Osteoblast (primary cell): ENCODE results near the gene CLVS2. TPM values are rescaled to one million over a fixed set of nuclear protein-coding genes. Genes with fewer than 3 reads are reported as not detected.

Experiments
- DNase-seq: peaks from one replicate; pipeline ENCODE4 v3.0.0; 2011; ENCODE audit warnings: low spot score, mixed read lengths; ENCODE audit not compliant: insufficient read length; ENCODE audit errors: missing footprints
- H2AFZ ChIP-seq: 2 replicates; pipeline ENCODE4 v1.6.0; 2011; ENCODE audit warnings: mild to moderate bottlenecking, low read length
- H3K27ac ChIP-seq: 2 replicates; pipeline ENCODE4 v1.5.1; 2011; ENCODE audit warnings: mild to moderate bottlenecking, low read depth, low read length, moderate library complexity
- H3K27me3 ChIP-seq: 2 replicates; pipeline ENCODE4 v1.6.0; 2012; ENCODE audit warnings: mild to moderate bottlenecking, control low read depth, inconsistent platforms, low read length, moderate library complexity; ENCODE audit not compliant: insufficient read depth
- H3K36me3 ChIP-seq: 2 replicates; pipeline ENCODE4 v1.5.1; 2011; ENCODE audit warnings: mild to moderate bottlenecking, low read length, control low read depth, moderate library complexity; ENCODE audit not compliant: insufficient read depth
- H3K4me1 ChIP-seq: 2 replicates; pipeline ENCODE4 v1.5.1; 2011; ENCODE audit warnings: mild to moderate bottlenecking, low read length, control low read depth, moderate library complexity; ENCODE audit not compliant: insufficient read depth
- H3K4me2 ChIP-seq: 2 replicates; pipeline ENCODE4 v1.6.0; 2011; ENCODE audit warnings: mild to moderate bottlenecking, low read length; ENCODE audit not compliant: insufficient read depth
- H3K4me3 ChIP-seq: fragments of 200-600 bp; sonication (generic); 3 replicates; pipeline ENCODE4 v1.5.1; 2012; ENCODE audit warnings: mild to moderate bottlenecking, low read length, inconsistent platforms; ENCODE audit not compliant: insufficient read depth
- H3K79me2 ChIP-seq: 2 replicates; pipeline ENCODE4 v1.6.0; 2012; ENCODE audit warnings: mild to moderate bottlenecking, low read length, control low read depth, inconsistent platforms; ENCODE audit not compliant: insufficient read depth
- H3K9me3 ChIP-seq: 2 replicates; pipeline ENCODE4 v1.5.1; 2011; ENCODE audit warnings: low read depth, low read length, control low read depth
- H4K20me1 ChIP-seq: 2 replicates; pipeline ENCODE4 v1.6.0; 2012; ENCODE audit warnings: mild to moderate bottlenecking, low read length, control low read depth; ENCODE audit not compliant: insufficient read depth
- CTCF ChIP-seq: IDR thresholded peaks from 2 replicates; pipeline ENCODE4 v1.5.1; 2011; ENCODE audit warnings: mild to moderate bottlenecking, low read depth, low read length, moderate library complexity; ENCODE audit errors: extremely low read depth
- total RNA-seq: library from RNA; depleted of rRNA; stranded (reverse); fragments of >200 nt; gene quantifications from 2 replicates; pipeline ENCODE4 v1.2.3, GENCODE V29; 2012

Gene CLVS2
- total RNA-seq, 1 donor: not detected

GRCh38 chr6:122962000-122962624 lies 33.9 kb upstream of the CLVS2 start:
- Histone ChIP-seq H3K4me1 (no peaks in the 10 kb centered on the region), H3K9me3 (no peaks in the 10 kb centered on the region), H3K27me3 (no peaks in the 10 kb centered on the region), H3K36me3 (no peaks in the 10 kb centered on the region), H2AFZ (no peak overlapping the region), H3K27ac (no peak overlapping the region), H4K20me1 (no peaks in the 10 kb centered on the region), H3K4me3 (no peak overlapping the region), H3K79me2 (no peaks in the 10 kb centered on the region), H3K4me2 (no peak overlapping the region)
- no peak for DNase-seq
- TF ChIP-seq CTCF: no peak

GRCh38 chr6:122969999-122970533 lies 26.0 kb upstream of the CLVS2 start:
- no peaks in the 10 kb centered on the region for H3K9me3 ChIP-seq
- no peaks in the 10 kb centered on the region for H3K79me2 ChIP-seq
- no peak for TF ChIP-seq CTCF
- no peaks in the 10 kb centered on the region for H3K27me3 ChIP-seq
- no peaks in the 10 kb centered on the region for H4K20me1 ChIP-seq
- H2AFZ ChIP-seq: no peak overlapping the region
- H3K4me1 ChIP-seq: no peaks in the 10 kb centered on the region
- H3K4me2 ChIP-seq: no peak overlapping the region
- no peak overlapping the region for H3K27ac ChIP-seq
- H3K36me3 ChIP-seq: no peaks in the 10 kb centered on the region
- no peak overlapping the region for H3K4me3 ChIP-seq
- no peak for DNase-seq

DNA sequence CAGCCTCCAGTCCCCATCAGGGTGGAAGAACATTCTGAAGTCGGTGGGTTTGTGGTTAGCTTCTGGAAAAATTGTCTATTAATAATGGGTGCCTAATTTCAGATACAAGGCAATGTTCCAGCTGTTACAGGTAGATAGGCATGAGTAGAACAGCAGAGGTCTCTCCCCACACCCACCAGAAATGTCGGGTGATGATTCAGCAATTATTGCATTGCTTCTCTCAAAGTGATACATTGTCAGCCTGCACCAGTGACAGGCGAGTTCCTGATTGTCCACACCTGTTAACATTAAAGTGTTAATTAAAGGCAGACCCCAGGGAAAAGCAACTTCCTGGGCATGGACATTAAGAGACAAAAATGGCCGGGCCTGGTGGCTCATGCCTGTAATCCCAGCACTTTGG lies 18.9 kb upstream of the CLVS2 start:
- Histone ChIP-seq H3K4me1 (no peaks in the 10 kb centered on the region), H3K9me3 (no peaks in the 10 kb centered on the region), H2AFZ (no peak overlapping the region), H3K4me2 (no peak overlapping the region), H3K36me3 (no peaks in the 10 kb centered on the region), H3K27me3 (no peaks in the 10 kb centered on the region), H4K20me1 (no peaks in the 10 kb centered on the region), H3K27ac (no peak overlapping the region), H3K4me3 (no peak overlapping the region), H3K79me2 (no peaks in the 10 kb centered on the region)
- TF ChIP-seq CTCF: no peak
- no peak for DNase-seq

DNA sequence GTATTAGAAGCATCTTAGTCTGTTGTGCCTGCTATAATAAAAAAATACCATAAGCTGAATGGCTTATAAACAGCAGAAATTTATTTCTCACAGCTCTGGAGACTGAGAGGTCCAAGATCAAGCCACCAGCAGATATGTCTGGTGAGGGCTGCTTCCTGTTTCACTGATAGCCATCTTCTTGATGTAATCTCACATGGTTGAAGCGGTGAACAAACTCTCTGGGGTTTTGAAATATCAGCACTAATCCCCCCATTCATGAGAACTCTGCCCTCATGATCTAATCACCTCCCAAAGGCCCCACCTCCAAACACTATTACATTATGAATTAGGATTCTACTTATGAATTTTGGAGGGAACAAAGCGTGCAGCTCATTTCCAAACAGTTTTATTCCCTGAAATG lies 11.6 kb upstream of the CLVS2 start:
- Histone ChIP-seq H3K27ac (no peak overlapping the region), H3K4me2 (no peak overlapping the region), H3K4me1 (no peaks in the 10 kb centered on the region), H3K4me3 (no peak overlapping the region), H3K27me3 (no peaks in the 10 kb centered on the region), H3K36me3 (no peaks in the 10 kb centered on the region), H4K20me1 (no peaks in the 10 kb centered on the region), H3K9me3 (no peaks in the 10 kb centered on the region), H2AFZ (no peak overlapping the region), H3K79me2 (no peaks in the 10 kb centered on the region)
- TF ChIP-seq CTCF: no peak
- no peak for DNase-seq
